Mucosa of rectum (tissue), 2 donors: ENCODE measurements around the gene ANO5.

ENCODE experiments used
- H3K27ac ChIP-seq, 2 donors: one replicate each; pipeline ENCODE4 v1.7.0; 2013; ENCODE audit warnings: inconsistent platforms in 2 of 2, low read depth in 2 of 2, low read length in 2 of 2
- H3K27me3 ChIP-seq, 2 donors: one replicate each; pipeline ENCODE4 v1.7.0; 2013; ENCODE audit warnings: low read length in 2 of 2; ENCODE audit not compliant: control insufficient read depth in 2 of 2, insufficient read depth in 2 of 2
- H3K36me3 ChIP-seq, 2 donors: one replicate each; pipeline ENCODE4 v1.7.0; 2013; ENCODE audit warnings: low read length in 2 of 2; ENCODE audit not compliant: control insufficient read depth in 2 of 2, insufficient read depth in 2 of 2
- H3K4me1 ChIP-seq, 2 donors: one replicate each; pipeline ENCODE4 v1.7.0; 2013; ENCODE audit warnings: low read length in 2 of 2, mild to moderate bottlenecking in 1 of 2; ENCODE audit not compliant: control insufficient read depth in 2 of 2, insufficient read depth in 2 of 2
- H3K4me3 ChIP-seq, 2 donors: one replicate each; pipeline ENCODE4 v1.7.0; 2013; ENCODE audit warnings: low read length in 2 of 2
- H3K9ac ChIP-seq, 2 donors: one replicate each; pipeline ENCODE4 v1.7.0; 2013; ENCODE audit warnings: low read length in 2 of 2, low read depth in 1 of 2, mild to moderate bottlenecking in 1 of 2
- H3K9me3 ChIP-seq, 2 donors: one replicate each; pipeline ENCODE4 v1.7.0; 2013; ENCODE audit warnings: low read length in 2 of 2; ENCODE audit not compliant: control insufficient read depth in 2 of 2
- donor health status: healthy.
- donor health status: Normal muscosa, but diverticular disease.

ANO5 gene

GRCh38 chr11:22199243-22199642 is 6.4 kb downstream of the ANO5 start:
- no peak overlapping the region for H3K27ac ChIP-seq
- no peaks in the 10 kb centered on the region for H3K36me3 ChIP-seq
- H3K9me3 ChIP-seq = no peaks in the 10 kb centered on the region

GRCh38 chr11:22203281-22203680 is 10.4 kb downstream of the ANO5 start:
- H3K4me1 ChIP-seq = no peaks in the 10 kb centered on the region
- H3K9me3 ChIP-seq = no peaks in the 10 kb centered on the region
- no peak overlapping the region for H3K27ac ChIP-seq
- no peaks in the 10 kb centered on the region for H3K27me3 ChIP-seq
- H3K36me3 ChIP-seq = no peaks in the 10 kb centered on the region
- no peak overlapping the region for H3K4me3 ChIP-seq
- H3K9ac ChIP-seq = no peak overlapping the region

More at GRCh38 chr11:22199243-22199642, 6.4 kb downstream of the ANO5 start:
- H3K9ac ChIP-seq = no peak overlapping the region
- no peaks in the 10 kb centered on the region for H3K27me3 ChIP-seq
- peaks cover 0 to 1% of the 10 kb centered on the region in 2 donors for H3K4me1 ChIP-seq
- no peak overlapping the region for H3K4me3 ChIP-seq

GRCh38 chr11:22207162-22207561 is 14.3 kb downstream of the ANO5 start:
- no peak overlapping the region for H3K27ac ChIP-seq
- H3K9me3 ChIP-seq = no peaks in the 10 kb centered on the region
- no peak overlapping the region for H3K9ac ChIP-seq
- H3K4me1 ChIP-seq = no peaks in the 10 kb centered on the region
- H3K27me3 ChIP-seq = no peaks in the 10 kb centered on the region
- no peaks in the 10 kb centered on the region for H3K36me3 ChIP-seq
- no peak overlapping the region for H3K4me3 ChIP-seq

GRCh38 chr11:22208151-22208858 is 15.4 kb downstream of the ANO5 start:
- H3K9me3 ChIP-seq = no peaks in the 10 kb centered on the region
- no peak overlapping the region for H3K27ac ChIP-seq

GRCh38 chr11:22216940-22217339 is 24.1 kb downstream of the ANO5 start:
- H3K9me3 ChIP-seq = no peaks in the 10 kb centered on the region
- H3K36me3 ChIP-seq = no peaks in the 10 kb centered on the region
- H3K4me3 ChIP-seq = no peak overlapping the region
- H3K27me3 ChIP-seq = no peaks in the 10 kb centered on the region
- H3K27ac ChIP-seq = no peak overlapping the region
- no peaks in the 10 kb centered on the region for H3K4me1 ChIP-seq
- no peak overlapping the region for H3K9ac ChIP-seq

More at GRCh38 chr11:22208151-22208858, 15.4 kb downstream of the ANO5 start:
- Histone ChIP-seq H3K9ac (no peak overlapping the region), H3K36me3 (no peaks in the 10 kb centered on the region), H3K27me3 (no peaks in the 10 kb centered on the region), H3K4me3 (no peak overlapping the region), H3K4me1 (no peaks in the 10 kb centered on the region)

- H3K4me1 ChIP-seq = no peaks in the 10 kb centered on the region
- H3K27ac ChIP-seq = no peak overlapping the region
- H3K9me3 ChIP-seq = no peaks in the 10 kb centered on the region
- H3K36me3 ChIP-seq = peaks cover 0 to 3% of the 10 kb centered on the region in 2 donors
- no peaks in the 10 kb centered on the region for H3K27me3 ChIP-seq
- H3K9ac ChIP-seq = no peak overlapping the region
- no peak overlapping the region for H3K4me3 ChIP-seq
These were observed 28.3 kb downstream of the ANO5 start for GRCh38 chr11:22221143-22221542.

GRCh38 chr11:22225190-22225589 is 32.3 kb downstream of the ANO5 start:
- H3K4me3 ChIP-seq = no peak overlapping the region
- no peak overlapping the region for H3K27ac ChIP-seq
- no peaks in the 10 kb centered on the region for H3K27me3 ChIP-seq
- no peak overlapping the region for H3K9ac ChIP-seq
- H3K36me3 ChIP-seq = peaks cover 0 to 3% of the 10 kb centered on the region in 2 donors
- H3K9me3 ChIP-seq = no peaks in the 10 kb centered on the region
- no peaks in the 10 kb centered on the region for H3K4me1 ChIP-seq

- Histone ChIP-seq H3K9ac (no peak overlapping the region), H3K4me3 (no peak overlapping the region), H3K27ac (no peak overlapping the region), H3K36me3 (no peaks in the 10 kb centered on the region), H3K4me1 (no peaks in the 10 kb centered on the region), H3K27me3 (no peaks in the 10 kb centered on the region), H3K9me3 (no peaks in the 10 kb centered on the region)
These were observed 41.9 kb downstream of the ANO5 start for GRCh38 chr11:22234743-22235142.

- H3K27ac ChIP-seq = no peak overlapping the region
- no peaks in the 10 kb centered on the region for H3K9me3 ChIP-seq
- H3K4me1 ChIP-seq = no peaks in the 10 kb centered on the region
- no peak overlapping the region for H3K4me3 ChIP-seq
- H3K27me3 ChIP-seq = no peaks in the 10 kb centered on the region
- H3K36me3 ChIP-seq = no peaks in the 10 kb centered on the region
- H3K9ac ChIP-seq = no peak overlapping the region
These were observed 52.2 kb downstream of the ANO5 start for GRCh38 chr11:22244986-22245592.

- H3K36me3 ChIP-seq = no peaks in the 10 kb centered on the region
- H3K4me3 ChIP-seq = no peak overlapping the region
- no peaks in the 10 kb centered on the region for H3K9me3 ChIP-seq
- no peaks in the 10 kb centered on the region for H3K27me3 ChIP-seq
- H3K27ac ChIP-seq = no peak overlapping the region
- H3K4me1 ChIP-seq = no peaks in the 10 kb centered on the region
- no peak overlapping the region for H3K9ac ChIP-seq
These were observed 54.1 kb downstream of the ANO5 start for GRCh38 chr11:22246992-22247391.
